SK-N-SH treated with all-trans-retinoic acid at 6 μM for 48 hours (cell line): ENCODE measurements around the gene AP2B1.

Experiments
- ATAC-seq: fragments of 200-7000 bp; cut with Tn5 transposase; 3 replicates; pipeline ENCODE4 v1.9.1; 2020; ENCODE audit warnings: mild to moderate bottlenecking, moderate library complexity
- ARNTL ChIP-seq: fragments of 450-650 bp; formaldehyde crosslinking; IDR thresholded peaks from 2 replicates; pipeline ENCODE4 v1.5.0; 2020; ENCODE audit warnings: low read depth, mild to moderate bottlenecking, moderate library complexity, borderline replicate concordance
- CREB5 ChIP-seq: fragments of 250-450 bp; sonication (Bioruptor Pico); IDR thresholded peaks from 2 replicates; pipeline ENCODE4 v1.5.1; 2020; ENCODE audit warnings: low read depth, mild to moderate bottlenecking, moderate library complexity
- CSDC2 ChIP-seq: fragments of 250-450 bp; sonication (Bioruptor Pico); IDR thresholded peaks from 2 replicates; pipeline ENCODE4 v1.5.0; 2020; ENCODE audit warnings: mild to moderate bottlenecking, moderate library complexity
- ESRRG ChIP-seq: fragments of 250-450 bp; sonication (Bioruptor Pico); IDR thresholded peaks from 2 replicates; pipeline ENCODE4 v1.6.1; 2021; ENCODE audit warnings: mild to moderate bottlenecking
- PATZ1 ChIP-seq: fragments of 250-450 bp; sonication (Bioruptor Pico); IDR thresholded peaks from 2 replicates; pipeline ENCODE4 v1.8.0; 2020; ENCODE audit warnings: mild to moderate bottlenecking, moderate library complexity, borderline replicate concordance
- POU6F1 ChIP-seq: fragments of 250-450 bp; sonication (Bioruptor Pico); IDR thresholded peaks from 2 replicates; pipeline ENCODE4 v1.8.0; 2021; ENCODE audit warnings: low read depth, mild to moderate bottlenecking, moderate library complexity, borderline replicate concordance
- PPARA ChIP-seq: fragments of 250-450 bp; sonication (Bioruptor Pico); IDR thresholded peaks from 2 replicates; pipeline ENCODE4 v1.5.0; 2020; ENCODE audit warnings: mild to moderate bottlenecking, borderline replicate concordance
- RARB ChIP-seq: fragments of 250-450 bp; sonication (Bioruptor Pico); IDR thresholded peaks from 2 replicates; pipeline ENCODE4 v1.8.0; 2021; ENCODE audit warnings: mild to moderate bottlenecking, moderate library complexity
- SNAI2 ChIP-seq: fragments of 250-450 bp; sonication (Bioruptor Pico); IDR thresholded peaks from 2 replicates; pipeline ENCODE4 v1.5.0; 2020; ENCODE audit warnings: mild to moderate bottlenecking, moderate library complexity
- TCF4 ChIP-seq: fragments of 250-450 bp; sonication (Bioruptor Pico); IDR thresholded peaks from 2 replicates; pipeline ENCODE4 v1.8.0; 2021; ENCODE audit warnings: mild to moderate bottlenecking, moderate library complexity, borderline replicate concordance
- TSHZ2 ChIP-seq: fragments of 250-450 bp; sonication (Bioruptor Pico); IDR thresholded peaks from 2 replicates; pipeline ENCODE4 v1.5.0; 2020; ENCODE audit warnings: mild to moderate bottlenecking, moderate library complexity
- ZC3H10 ChIP-seq: fragments of 250-450 bp; sonication (Bioruptor Pico); IDR thresholded peaks from 2 replicates; pipeline ENCODE4 v1.5.1; 2021; ENCODE audit warnings: mild to moderate bottlenecking, moderate library complexity
- ZFP3 ChIP-seq: fragments of 250-450 bp; sonication (Bioruptor Pico); IDR thresholded peaks from 2 replicates; pipeline ENCODE4 v1.5.0; 2020; ENCODE audit warnings: mild to moderate bottlenecking, moderate library complexity
- ZFP30 ChIP-seq: fragments of 450-650 bp; formaldehyde crosslinking; IDR thresholded peaks from 2 replicates; pipeline ENCODE4 v1.5.0; 2022; ENCODE audit warnings: mild to moderate bottlenecking, moderate library complexity
- ZNF70 ChIP-seq: fragments of 450-650 bp; formaldehyde crosslinking; IDR thresholded peaks from 2 replicates; pipeline ENCODE4 v1.5.0; 2020; ENCODE audit warnings: mild to moderate bottlenecking, moderate library complexity
- ZNF8 ChIP-seq: fragments of 450-650 bp; formaldehyde crosslinking; IDR thresholded peaks from 2 replicates; pipeline ENCODE4 v1.5.0; 2020; ENCODE audit warnings: mild to moderate bottlenecking, moderate library complexity

Gene AP2B1

GRCh38 chr17:35723735-35724134, 136.6 kb downstream of the AP2B1 start:
- no peak for ATAC-seq
- TF ChIP-seq PPARA (no peak), ESRRG (CRISPR knock-in tag) (no peak), ZC3H10 (CRISPR knock-in tag) (no peak), ZFP30 (no peak), SNAI2 (CRISPR knock-in tag) (no peak), ZNF70 (CRISPR knock-in tag) (no peak)

GRCh38 chr17:35725058-35725457, 137.9 kb downstream of the AP2B1 start:
- no peak for ATAC-seq
- no peak for TF ChIP-seq TCF4 (CRISPR knock-in tag)
- TF ChIP-seq PATZ1 (CRISPR knock-in tag) = no peak
- no peak for TF ChIP-seq ESRRG (CRISPR knock-in tag)
- no peak for TF ChIP-seq CSDC2 (CRISPR knock-in tag)
- no peak for TF ChIP-seq SNAI2 (CRISPR knock-in tag)
- TF ChIP-seq TSHZ2 (CRISPR knock-in tag) = no peak
- no peak for TF ChIP-seq ZFP30
- TF ChIP-seq POU6F1 (CRISPR knock-in tag) = no peak

- peak; percentile 50 for ATAC-seq
- TF ChIP-seq RARB (CRISPR knock-in tag) = no peak
- no peak for TF ChIP-seq ZNF70 (CRISPR knock-in tag)
- no peak for TF ChIP-seq ZFP3
- no peak for TF ChIP-seq TSHZ2 (CRISPR knock-in tag)
- no peak for TF ChIP-seq ZFP30
- TF ChIP-seq CREB5 = no peak
- TF ChIP-seq ESRRG (CRISPR knock-in tag) = no peak
- TF ChIP-seq POU6F1 (CRISPR knock-in tag) = no peak
- no peak for TF ChIP-seq ZNF8 (CRISPR knock-in tag)
- TF ChIP-seq ARNTL (CRISPR knock-in tag) = no peak
Observed at GRCh38 chr17:35725802-35726126, 138.6 kb downstream of the AP2B1 start.
